ENCODE data around the gene SLC9A8.
"Not testable (repeated sequence)": the region's sequence is repeated elsewhere in the genome, so short reads cannot be mapped to it uniquely, and the experiment has no call there.

SLC9A8 gene

GRCh38 chr20:49882171-49882970 is 69.7 kb downstream of the SLC9A8 start:
- DNase-seq, result no peak

- no peak for DNase-seq
These were observed 70.7 kb downstream of the SLC9A8 start for GRCh38 chr20:49883246-49883802.

- DNase-seq, result no peak
These were observed 73.1 kb downstream of the SLC9A8 start for GRCh38 chr20:49885558-49886332.

- no peak for DNase-seq
These were observed 74.1 kb downstream of the SLC9A8 start for GRCh38 chr20:49886571-49887213.

GRCh38 chr20:49887251-49888211 is 74.9 kb downstream of the SLC9A8 start:
- no peak for DNase-seq

- no peak for DNase-seq
These were observed 75.8 kb downstream of the SLC9A8 start for GRCh38 chr20:49888212-49889000.

- no peak for DNase-seq
These were observed 76.6 kb downstream of the SLC9A8 start for GRCh38 chr20:49889001-49889934.

GRCh38 chr20:49889935-49890333 is 77.3 kb downstream of the SLC9A8 start:
- DNase-seq, result no peak

GRCh38 chr20:49890471-49891361 is 78.1 kb downstream of the SLC9A8 start:
- no peak for DNase-seq

- no peak for DNase-seq
These were observed 79.0 kb downstream of the SLC9A8 start for GRCh38 chr20:49891476-49892110.

- no peak for DNase-seq
These were observed 79.6 kb downstream of the SLC9A8 start for GRCh38 chr20:49892260-49892659.

- DNase-seq, result no peak
These were observed 80.2 kb downstream of the SLC9A8 start for GRCh38 chr20:49892817-49893216.

- DNase-seq, result no peak
These were observed 80.8 kb downstream of the SLC9A8 start for GRCh38 chr20:49893242-49894072.

- no peak for DNase-seq
These were observed 81.4 kb downstream of the SLC9A8 start for GRCh38 chr20:49894073-49894470.

- DNase-seq, result not testable (repeated sequence)
These were observed 83.0 kb downstream of the SLC9A8 start for GRCh38 chr20:49895474-49896093.

- no peak for DNase-seq
These were observed 83.6 kb downstream of the SLC9A8 start for GRCh38 chr20:49896204-49896603.
